AG04450 (cell line): Measurements from ENCODE around the gene KRT6A. TPM values are rescaled to one million over a fixed set of nuclear protein-coding genes. Genes with fewer than 3 reads are reported as not detected.

Source experiments
- CTCF ChIA-PET: fragments of 300-600, 350-600 bp; formaldehyde crosslinking; extraction: SDS; loops from one replicate; lab custom pipeline; 2022; ENCODE audit warnings: antibody characterized with exemption, inconsistent platforms; lab: Charles Lee
- POLR2A ChIA-PET: fragments of 350-600 bp; formaldehyde crosslinking; extraction: SDS; loops from one replicate; lab custom pipeline; 2021; ENCODE audit warnings: antibody characterized with exemption, inconsistent platforms; lab: Yijun Ruan, JAX
- DNase-seq: peaks from one replicate; pipeline ENCODE4 v3.0.0-alpha.2; 2011; ENCODE audit warnings: low read depth, low spot score
- H3K27ac ChIP-seq: one replicate; pipeline ENCODE4 v1.5.1; 2012; ENCODE audit warnings: low read depth, low read length, control low read depth
- H3K27me3 ChIP-seq: one replicate; pipeline ENCODE4 v1.6.0; 2012; ENCODE audit warnings: low read length; ENCODE audit not compliant: control insufficient read depth, insufficient read depth
- H3K4me3 ChIP-seq: 2 replicates; pipeline ENCODE4 v1.5.1; 2011; ENCODE audit warnings: mild to moderate bottlenecking, low read depth, low read length, control low read depth
- H3K9me3 ChIP-seq: 2 replicates; pipeline ENCODE4 v1.5.1; 2012; ENCODE audit warnings: low read length; ENCODE audit not compliant: control insufficient read depth, insufficient read depth
- polyA plus RNA-seq: library from polyadenylated mRNA; depleted of rRNA; stranded (reverse); fragments of >200 nt; gene quantifications from 2 replicates; pipeline ENCODE4 v1.2.3, GENCODE V29; 2011
- TF ChIP-seq, protein P1 (sequence below): IDR thresholded peaks from 2 replicates; pipeline ENCODE4 v1.5.1; 2011; ENCODE audit warnings: low read depth, low read length, control low read depth, inconsistent platforms

KRT6A gene
- polyA plus RNA-seq, 1 experiment, result not detected

- CTCF ChIA-PET, result no interaction called here
- H3K9me3 ChIP-seq, result no peaks in the 10 kb centered on the region; the same call in 1 of the 2 replicates
- H3K4me3 ChIP-seq, result no peak overlapping the region
- DNase-seq, result no peak
- H3K27me3 ChIP-seq, result peaks cover 9% of the 10 kb centered on the region
- POLR2A ChIA-PET, result no interaction called here
- TF ChIP-seq, protein P1, sequence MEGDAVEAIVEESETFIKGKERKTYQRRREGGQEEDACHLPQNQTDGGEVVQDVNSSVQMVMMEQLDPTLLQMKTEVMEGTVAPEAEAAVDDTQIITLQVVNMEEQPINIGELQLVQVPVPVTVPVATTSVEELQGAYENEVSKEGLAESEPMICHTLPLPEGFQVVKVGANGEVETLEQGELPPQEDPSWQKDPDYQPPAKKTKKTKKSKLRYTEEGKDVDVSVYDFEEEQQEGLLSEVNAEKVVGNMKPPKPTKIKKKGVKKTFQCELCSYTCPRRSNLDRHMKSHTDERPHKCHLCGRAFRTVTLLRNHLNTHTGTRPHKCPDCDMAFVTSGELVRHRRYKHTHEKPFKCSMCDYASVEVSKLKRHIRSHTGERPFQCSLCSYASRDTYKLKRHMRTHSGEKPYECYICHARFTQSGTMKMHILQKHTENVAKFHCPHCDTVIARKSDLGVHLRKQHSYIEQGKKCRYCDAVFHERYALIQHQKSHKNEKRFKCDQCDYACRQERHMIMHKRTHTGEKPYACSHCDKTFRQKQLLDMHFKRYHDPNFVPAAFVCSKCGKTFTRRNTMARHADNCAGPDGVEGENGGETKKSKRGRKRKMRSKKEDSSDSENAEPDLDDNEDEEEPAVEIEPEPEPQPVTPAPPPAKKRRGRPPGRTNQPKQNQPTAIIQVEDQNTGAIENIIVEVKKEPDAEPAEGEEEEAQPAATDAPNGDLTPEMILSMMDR, result no peak
- H3K27ac ChIP-seq, result no peak overlapping the region
Observed at GRCh38 chr12:52518574-52519386, 25.7 kb upstream of the KRT6A start.

- Histone ChIP-seq H3K9me3 (no peaks in the 10 kb centered on the region; the same call in 1 of the 2 replicates), H3K27me3 (peaks cover 7% of the 10 kb centered on the region), H3K27ac (no peak overlapping the region), H3K4me3 (no peak overlapping the region)
- ChIA-PET POLR2A (no interaction called here), CTCF (no interaction called here)
- DNase-seq, result no peak
- TF ChIP-seq, protein P1, result no peak
Observed at GRCh38 chr12:52517888-52518287, 24.8 kb upstream of the KRT6A start.

- TF ChIP-seq, protein P1, result no peak
- no peak for DNase-seq
- Histone ChIP-seq H3K27me3 (peaks cover 7% of the 10 kb centered on the region), H3K9me3 (no peaks in the 10 kb centered on the region; the same call in 1 of the 2 replicates), H3K4me3 (no peak overlapping the region), H3K27ac (no peak overlapping the region)
- ChIA-PET POLR2A (no interaction called here), CTCF (no interaction called here)
Observed at GRCh38 chr12:52517005-52517835, 24.2 kb upstream of the KRT6A start.

GRCh38 chr12:52515927-52516831 lies 23.1 kb upstream of the KRT6A start:
- H3K4me3 ChIP-seq, result no peak overlapping the region
- H3K27me3 ChIP-seq, result peaks cover 6% of the 10 kb centered on the region
- H3K9me3 ChIP-seq, result no peaks in the 10 kb centered on the region; the same call in 1 of the 2 replicates
- no peak for DNase-seq
- H3K27ac ChIP-seq, result no peak overlapping the region
- CTCF ChIA-PET, result no interaction called here
- TF ChIP-seq, protein P1, result no peak
- POLR2A ChIA-PET, result no interaction called here
